GM12878 (cell line): Measurements from ENCODE around the gene PRPSAP2. TPM values are rescaled to one million over a fixed set of nuclear protein-coding genes. Genes with fewer than 3 reads are reported as not detected.

Experiments
- IRF5 ChIP-seq: fragments of 450-650 bp; IDR thresholded peaks from 2 replicates; pipeline ENCODE4 v1.6.1; 2017; ENCODE audit warnings: borderline replicate concordance
- JUND ChIP-seq: IDR thresholded peaks from 2 replicates; pipeline ENCODE4 v1.6.1; 2012; ENCODE audit warnings: low read depth, mild to moderate bottlenecking, low read length, improper control_type of control experiment, moderate library complexity
- MTA3 ChIP-seq: IDR thresholded peaks from 2 replicates; pipeline ENCODE4 v1.6.1; 2012; ENCODE audit warnings: low read length, inconsistent platforms, borderline replicate concordance
- NFIC ChIP-seq: IDR thresholded peaks from 2 replicates; pipeline ENCODE4 v1.6.1; 2012; ENCODE audit warnings: low read depth, mild to moderate bottlenecking, inconsistent platforms, low read length, moderate library complexity
- NR2C1 ChIP-seq: fragments of 450-650 bp; IDR thresholded peaks from 2 replicates; pipeline ENCODE4 v1.6.1; 2017; ENCODE audit warnings: antibody characterized with exemption, mild to moderate bottlenecking, moderate library complexity
- RFX5 ChIP-seq: IDR thresholded peaks from 2 replicates; pipeline ENCODE4 v1.6.1; 2011; ENCODE audit warnings: low read depth, low read length, improper control_type of control experiment
- SIN3A ChIP-seq: IDR thresholded peaks from 2 replicates; pipeline ENCODE4 v1.6.1; 2012; ENCODE audit warnings: low read depth, low read length, improper control_type of control experiment
- SMAD1 ChIP-seq: fragments of 450-650 bp; IDR thresholded peaks from 2 replicates; pipeline ENCODE4 v1.6.1; 2018; ENCODE audit warnings: mild to moderate bottlenecking, low read depth; ENCODE audit not compliant: partially characterized antibody
- polyA plus RNA-seq, 11 experiments: library from polyadenylated mRNA; depleted of rRNA in 4 of 11; unstranded in 6 of 11; stranded (reverse) in 5 of 11; fragments of >200 nt; fragmentation: Nextera tagmentation in 4 of 11; fragmentation: Illumina TruSeq in 1 of 11; extraction: Ambion mirVana in 4 of 11; extraction: Trizol in 1 of 11; gene quantifications; 1 replicate in 1 of 11; 2 replicates in 10 of 11; pipeline versions ENCODE4 v1.2.1 to v1.2.3, GENCODE V29; 2011 to 2016; ENCODE audit warnings: inconsistent platforms in 2 of 11, missing spikeins in 2 of 11, low read depth in 1 of 11
- total RNA-seq, 4 experiments: library from RNA; depleted of rRNA in 3 of 4; stranded (reverse); fragments of >200 nt in 3 of 4; fragmentation: Illumina TruSeq in 1 of 4; extraction: Trizol in 1 of 4; gene quantifications; 2 replicates each; pipeline versions ENCODE4 v1.2.1 to v1.2.3, GENCODE V29; 2013 to 2021
- TF ChIP-seq, protein P1 (sequence below): fragments of 450-650 bp; formaldehyde crosslinking; IDR thresholded peaks from 2 replicates; pipeline ENCODE4 v1.4.0; 2022; ENCODE audit warnings: mild to moderate bottlenecking, moderate library complexity

Gene PRPSAP2
- total and polyA plus RNA-seq, 10 of the 15 experiments (the other 5 are each of a cell fraction or from before 2014, with no cell fraction given): 33.2 to 102 (median 83.8) TPM

GRCh38 chr17:18974407-18975149 is 116.6 kb downstream of the PRPSAP2 start (continued):
- TF ChIP-seq SIN3A (no peak), MTA3 (no peak), SMAD1 (no peak), RFX5 (no peak), NFIC (no peak), JUND (no peak), IRF5 (no peak), NR2C1 (no peak)
- TF ChIP-seq, protein P1, sequence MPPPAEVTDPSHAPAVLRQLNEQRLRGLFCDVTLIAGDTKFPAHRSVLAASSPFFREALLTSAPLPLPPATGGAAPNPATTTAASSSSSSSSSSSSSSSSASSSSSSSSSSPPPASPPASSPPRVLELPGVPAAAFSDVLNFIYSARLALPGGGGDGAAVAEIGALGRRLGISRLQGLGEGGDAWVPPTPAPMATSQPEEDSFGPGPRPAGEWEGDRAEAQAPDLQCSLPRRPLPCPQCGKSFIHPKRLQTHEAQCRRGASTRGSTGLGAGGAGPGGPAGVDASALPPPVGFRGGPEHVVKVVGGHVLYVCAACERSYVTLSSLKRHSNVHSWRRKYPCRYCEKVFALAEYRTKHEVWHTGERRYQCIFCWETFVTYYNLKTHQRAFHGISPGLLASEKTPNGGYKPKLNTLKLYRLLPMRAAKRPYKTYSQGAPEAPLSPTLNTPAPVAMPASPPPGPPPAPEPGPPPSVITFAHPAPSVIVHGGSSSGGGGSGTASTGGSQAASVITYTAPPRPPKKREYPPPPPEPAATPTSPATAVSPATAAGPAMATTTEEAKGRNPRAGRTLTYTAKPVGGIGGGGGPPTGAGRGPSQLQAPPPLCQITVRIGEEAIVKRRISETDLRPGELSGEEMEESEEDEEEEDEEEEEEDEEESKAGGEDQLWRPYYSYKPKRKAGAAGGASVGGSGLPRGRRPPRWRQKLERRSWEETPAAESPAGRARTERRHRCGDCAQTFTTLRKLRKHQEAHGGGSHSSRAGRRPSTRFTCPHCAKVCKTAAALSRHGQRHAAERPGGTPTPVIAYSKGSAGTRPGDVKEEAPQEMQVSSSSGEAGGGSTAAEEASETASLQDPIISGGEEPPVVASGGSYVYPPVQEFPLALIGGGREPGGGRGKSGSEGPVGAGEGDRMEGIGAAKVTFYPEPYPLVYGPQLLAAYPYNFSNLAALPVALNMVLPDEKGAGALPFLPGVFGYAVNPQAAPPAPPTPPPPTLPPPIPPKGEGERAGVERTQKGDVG (CRISPR knock-in tag): no peak
- TF ChIP-seq, all 136 proteins: peak for 0
